Esophagus squamous epithelium (tissue), 4 donors: ENCODE measurements around the gene PYROXD2.

ENCODE experiments used
- CTCF ChIP-seq, 6 experiments: fragments of 450-650 bp in 4 of 6; fragments of 200-600 bp in 2 of 6; sonication (generic) in 2 of 6; IDR thresholded peaks; one replicate each; pipeline ENCODE4 v1.5.1; 2016 to 2019; ENCODE audit warnings: antibody characterized with exemption in 6 of 6, mild to moderate bottlenecking in 4 of 6, moderate library complexity in 4 of 6
- POLR2A ChIP-seq, 4 donors: fragments of 450-650 bp; IDR thresholded peaks; one replicate each; pipeline ENCODE4 v1.6.1; 2017; ENCODE audit warnings: antibody characterized with exemption in 4 of 4, mild to moderate bottlenecking in 4 of 4, moderate library complexity in 3 of 4

GRCh38 chr10:98382691-98383101 lies 32.3 kb downstream of the PYROXD2 start:
- TF ChIP-seq POLR2A (IDR thresholded peaks at IDR 0.05) (no peak), CTCF (IDR thresholded peaks at IDR 0.05) (no peak)
